Stimulated activated CD4-positive, alpha-beta T cell treated with anti-CD3 and anti-CD28 coated beads, Interleukin-12 subunit alpha, Interleukin-12 subunit beta, amount 100 ng/mL, for 48 hours (primary cell): ENCODE results near the gene PCCB.
"Not testable (repeated sequence)": the region's sequence is repeated elsewhere in the genome, so short reads cannot be mapped to it uniquely, and the experiment has no call there.

Experiments used
- DNase-seq, 3 donors: peaks; one replicate each; pipeline ENCODE4 v3.0.0-alpha.2; 2020; ENCODE audit warnings: low read depth in 2 of 3, low spot score in 1 of 3

The PCCB gene

GRCh38 chr3:136311968-136312367 is 61.8 kb downstream of the PCCB start:
- DNase-seq: no peak

GRCh38 chr3:136326316-136326715 is 76.2 kb downstream of the PCCB start:
- no peak for DNase-seq

- DNase-seq: no peak
Observed at GRCh38 chr3:136327671-136328070, 77.5 kb downstream of the PCCB start.

- DNase-seq: no peak
Observed at GRCh38 chr3:136329593-136329992, 79.5 kb downstream of the PCCB start.

- no peak for DNase-seq
Observed at GRCh38 chr3:136330900-136331299, 80.8 kb downstream of the PCCB start.

- DNase-seq: no peak
Observed at GRCh38 chr3:136332302-136332701, 82.2 kb downstream of the PCCB start.

- DNase-seq: no peak
Observed at GRCh38 chr3:136332776-136333175, 82.6 kb downstream of the PCCB start.

- no peak for DNase-seq
Observed at GRCh38 chr3:136334209-136334608, 84.1 kb downstream of the PCCB start.

- not testable (repeated sequence) for DNase-seq
Observed at GRCh38 chr3:136334726-136335125, 84.6 kb downstream of the PCCB start.

GRCh38 chr3:136336329-136337100 is 86.4 kb downstream of the PCCB start:
- no peak for DNase-seq

GRCh38 chr3:136343446-136343845 is 93.3 kb downstream of the PCCB start:
- no peak for DNase-seq

- no peak for DNase-seq
Observed at GRCh38 chr3:136343873-136344555, 93.9 kb downstream of the PCCB start.

- DNase-seq: no peak
Observed at GRCh38 chr3:136346486-136346885, 96.3 kb downstream of the PCCB start.

- no peak for DNase-seq
Observed at GRCh38 chr3:136350132-136350531, 100.0 kb downstream of the PCCB start.

GRCh38 chr3:136350557-136350956 is 100.4 kb downstream of the PCCB start:
- no peak for DNase-seq

GRCh38 chr3:136351351-136351750 is 101.2 kb downstream of the PCCB start:
- no peak for DNase-seq

- DNase-seq: no peak
Observed at GRCh38 chr3:136351905-136352304, 101.8 kb downstream of the PCCB start.

- DNase-seq: no peak
Observed at GRCh38 chr3:136353461-136353860, 103.3 kb downstream of the PCCB start.

- DNase-seq: no peak
Observed at GRCh38 chr3:136366289-136366688, 116.1 kb downstream of the PCCB start.

- DNase-seq: not testable (repeated sequence)
Observed at GRCh38 chr3:136375800-136376199, 125.7 kb downstream of the PCCB start.

GRCh38 chr3:136377508-136377907 is 127.4 kb downstream of the PCCB start:
- DNase-seq: no peak

- no peak for DNase-seq
Observed at GRCh38 chr3:136378011-136378410, 127.9 kb downstream of the PCCB start.
